Activated CD4-positive, alpha-beta T cell treated with anti-CD3 and anti-CD28 coated beads for 48 hours (primary cell): Measurements from ENCODE around the gene DZANK1.
A peak's percentile ranks its signal among the peaks of the same experiment; 100 is the strongest.
"Not testable (repeated sequence)": the region's sequence is repeated elsewhere in the genome, so short reads cannot be mapped to it uniquely, and the experiment has no call there.

ENCODE experiments used
- DNase-seq: peaks from one replicate; pipeline ENCODE4 v3.0.0-alpha.2; 2020

The DZANK1 gene

GRCh38 chr20:18466894-18467730, at the start of gene DZANK1, which contains the start of gene POLR3F:
TSS of gene DZANK1 (minus strand) at chr20:18467030. CDS start at chr20:18465358, 1,672 bp downstream.
TSS of gene POLR3F (plus strand) at chr20:18467390. CDS start at chr20:18467507, 117 bp downstream.
- peak; percentile 96 for DNase-seq

- no peak for DNase-seq
Measured at GRCh38 chr20:18515973-18516372, 49.1 kb upstream of the DZANK1 start.

- DNase-seq = no peak
Measured at GRCh38 chr20:18514127-18514526, 47.3 kb upstream of the DZANK1 start.

- DNase-seq = no peak
Measured at GRCh38 chr20:18513208-18513607, 46.4 kb upstream of the DZANK1 start.

GRCh38 chr20:18511571-18511970, 44.7 kb upstream of the DZANK1 start:
- DNase-seq = no peak

GRCh38 chr20:18507218-18508191, 40.7 kb upstream of the DZANK1 start, which contains the start of gene SEC23B:
TSS of gene SEC23B (plus strand) at chr20:18507940. CDS start at chr20:18510836, 2,896 bp downstream.
- DNase-seq = peak; percentile 99

- DNase-seq = peak; percentile 42
Measured at GRCh38 chr20:18506744-18507143, 39.9 kb upstream of the DZANK1 start.

- no peak for DNase-seq
Measured at GRCh38 chr20:18504479-18505060, 37.7 kb upstream of the DZANK1 start.

GRCh38 chr20:18501672-18502071, 34.8 kb upstream of the DZANK1 start:
- DNase-seq = not testable (repeated sequence)

GRCh38 chr20:18497603-18498002, 30.8 kb upstream of the DZANK1 start:
- no peak for DNase-seq

GRCh38 chr20:18496740-18497592, 30.1 kb upstream of the DZANK1 start, which contains the start of gene RBBP9:
TSS of gene RBBP9 (minus strand) at chr20:18497225. CDS start at chr20:18497167, 58 bp downstream.
- peak; percentile 86 for DNase-seq

GRCh38 chr20:18496042-18496441, 29.2 kb upstream of the DZANK1 start:
- no peak for DNase-seq

GRCh38 chr20:18488301-18488700, 21.5 kb upstream of the DZANK1 start:
- no peak for DNase-seq

- DNase-seq = no peak
Measured at GRCh38 chr20:18481596-18481995, 14.8 kb upstream of the DZANK1 start.

- DNase-seq = no peak
Measured at GRCh38 chr20:18477821-18478220, 11.0 kb upstream of the DZANK1 start.

- no peak for DNase-seq
Measured at GRCh38 chr20:18477218-18477617, 10.4 kb upstream of the DZANK1 start.

- no peak for DNase-seq
Measured at GRCh38 chr20:18466574-18466893, 296 bp downstream of the DZANK1 start.

- DNase-seq = no peak
Measured at GRCh38 chr20:18465536-18466200, 1.2 kb downstream of the DZANK1 start.

- no peak for DNase-seq
Measured at GRCh38 chr20:18456600-18456999, 10.2 kb downstream of the DZANK1 start.

- no peak for DNase-seq
Measured at GRCh38 chr20:18443886-18444285, 22.9 kb downstream of the DZANK1 start.

- DNase-seq = no peak
Measured at GRCh38 chr20:18440403-18440802, 26.4 kb downstream of the DZANK1 start.
